Activated CD4-positive, alpha-beta memory T cell treated with anti-CD3 and anti-CD28 coated beads, Interleukin-2, amount 10 ng/mL, durations not matched to agents 7 days and 5 days (primary cell): ENCODE data around the gene SPRYD3. TPM values are rescaled to one million over a fixed set of nuclear protein-coding genes. Genes with fewer than 3 reads are reported as not detected.

Experiments used
- CTCF ChIA-PET: fragments of 350-600 bp; sonication (Branson Sonifier 250); formaldehyde crosslinking; loops from one replicate; lab custom pipeline; 2021; ENCODE audit warnings: antibody characterized with exemption, inconsistent platforms; lab: Charles Lee
- POLR2A ChIA-PET: fragments of 350-600 bp; sonication (Branson Sonifier 250); formaldehyde crosslinking; loops from one replicate; lab custom pipeline; 2021; ENCODE audit warnings: antibody characterized with exemption; lab: Charles Lee
- DNase-seq: peaks from one replicate; pipeline ENCODE4 v3.0.0-alpha.2; 2020
- H3K27ac Mint-ChIP-seq: one replicate; pipeline ENCODE4 v1.8.0; 2021; ENCODE audit warnings: mild to moderate bottlenecking, mixed read lengths
- H3K27me3 Mint-ChIP-seq: one replicate; pipeline ENCODE4 v1.8.0; 2021; ENCODE audit warnings: mixed read lengths
- H3K36me3 Mint-ChIP-seq: one replicate; pipeline ENCODE4 v1.8.0; 2021; ENCODE audit warnings: low read depth, mixed read lengths
- H3K4me1 Mint-ChIP-seq: one replicate; pipeline ENCODE4 v1.8.0; 2021; ENCODE audit warnings: mixed read lengths
- H3K4me3 Mint-ChIP-seq: one replicate; pipeline ENCODE4 v1.8.0; 2021; ENCODE audit warnings: mild to moderate bottlenecking, mixed read lengths
- H3K9me3 Mint-ChIP-seq: one replicate; pipeline ENCODE4 v1.8.0; 2021; ENCODE audit warnings: mixed read lengths
- total RNA-seq, 2 experiments: library from RNA; stranded (reverse); gene quantifications; one replicate each; pipeline ENCODE4 v1.2.3, GENCODE V29; 2021

Gene SPRYD3
- total RNA-seq, 2 experiments from 2014 or later, result 31.2 to 31.3 TPM

GRCh38 chr12:53050426-53051057, 28.6 kb downstream of the SPRYD3 start:
- ChIA-PET POLR2A (interaction anchor here (1.2 kb wide), 1 partner anchor 29 kb away, joined by 6 read pairs; the partner anchor contains the start of gene SPRYD3), CTCF (interaction anchor here (1.2 to 1.6 kb wide), 2 partner anchors 15 to 18 kb away, joined by 4 to 5 read pairs; no protein-coding TSS in a partner anchor)
- Mint-ChIP-seq H3K27ac (no peak overlapping the region), H3K27me3 (peaks cover 6% of the 10 kb centered on the region), H3K4me3 (no peak overlapping the region), H3K4me1 (peaks cover 31% of the 10 kb centered on the region), H3K36me3 (peaks cover 2% of the 10 kb centered on the region), H3K9me3 (no peaks in the 10 kb centered on the region)
- DNase-seq, result no peak

- H3K36me3 Mint-ChIP-seq, result peaks cover 2% of the 10 kb centered on the region
- H3K27ac Mint-ChIP-seq, result no peak within 1 kb of the TSS
- no peaks in the 10 kb centered on the region for H3K9me3 Mint-ChIP-seq
- peaks cover 13% of the 10 kb centered on the region for H3K27me3 Mint-ChIP-seq
- no peak for DNase-seq
- CTCF ChIA-PET, result interaction anchor here (1.4 kb wide), 1 partner anchor 16 kb away, joined by 4 read pairs; no protein-coding TSS in a partner anchor
- peaks cover 27% of the 10 kb centered on the region for H3K4me1 Mint-ChIP-seq
- POLR2A ChIA-PET, result interaction anchor here (1.2 kb wide), 1 partner anchor 10 kb away, joined by 3 read pairs; no protein-coding TSS in a partner anchor
- H3K4me3 Mint-ChIP-seq, result no peak within 1 kb of the TSS
These were observed 29.4 kb downstream of the SPRYD3 start, which contains the start of gene TNS2 for GRCh38 chr12:53049571-53050318. TSS of gene TNS2 (plus strand) at chr12:53050065. CDS start at chr12:53050186, 121 bp downstream.

GRCh38 chr12:53048780-53049401, 30.3 kb downstream of the SPRYD3 start:
- Mint-ChIP-seq H3K4me1 (peaks cover 22% of the 10 kb centered on the region), H3K27ac (no peak overlapping the region), H3K9me3 (no peaks in the 10 kb centered on the region), H3K27me3 (peaks cover 13% of the 10 kb centered on the region), H3K4me3 (no peak overlapping the region), H3K36me3 (peaks cover 2% of the 10 kb centered on the region)
- POLR2A ChIA-PET, result interaction anchor here (1.2 kb wide), 1 partner anchor 11 kb away, joined by 3 read pairs; no protein-coding TSS in a partner anchor
- no peak for DNase-seq
- CTCF ChIA-PET, result interaction anchor here (1.4 to 2.4 kb wide), 3 partner anchors 11 to 17 kb away, joined by 3 to 12 read pairs (median 4); no protein-coding TSS in a partner anchor

- H3K36me3 Mint-ChIP-seq, result peaks cover 2% of the 10 kb centered on the region
- no peak for DNase-seq
- POLR2A ChIA-PET, result interaction anchor here (0.6 to 1.3 kb wide), 6 partner anchors 10 to 273 kb away, joined by 3 to 5 read pairs (median 3); partner anchors contain the start of genes AAAS, ITGB7 and SOAT2
These were observed 31.0 kb downstream of the SPRYD3 start for GRCh38 chr12:53048033-53048779.

GRCh38 chr12:53047221-53048032, 31.8 kb downstream of the SPRYD3 start:
- ChIA-PET POLR2A (interaction anchor here (0.6 to 1.3 kb wide), 5 partner anchors 9 to 273 kb away, joined by 3 to 5 read pairs (median 3); partner anchors contain the start of genes AAAS, ITGB7 and SOAT2), CTCF (interaction anchor here (0.6 to 2.4 kb wide), 10 partner anchors 8 to 55 kb away, joined by 3 to 12 read pairs (median 4); partner anchors contain the start of genes EIF4B and IGFBP6)
- Mint-ChIP-seq H3K4me3 (peak overlapping the region; percentile 92), H3K4me1 (peaks cover 17% of the 10 kb centered on the region), H3K27ac (no peak overlapping the region), H3K27me3 (peaks cover 13% of the 10 kb centered on the region), H3K36me3 (peaks cover 4% of the 10 kb centered on the region), H3K9me3 (no peaks in the 10 kb centered on the region)
- DNase-seq, result peak; percentile 70

More at GRCh38 chr12:53048033-53048779, 31.0 kb downstream of the SPRYD3 start:
- Mint-ChIP-seq H3K27ac (no peak overlapping the region), H3K9me3 (no peaks in the 10 kb centered on the region), H3K4me3 (peak overlapping the region; percentile 41), H3K27me3 (peaks cover 13% of the 10 kb centered on the region), H3K4me1 (peaks cover 17% of the 10 kb centered on the region)
- CTCF ChIA-PET, result interaction anchor here (0.6 to 2.4 kb wide), 11 partner anchors 8 to 54 kb away, joined by 3 to 12 read pairs (median 4); partner anchors contain the start of genes EIF4B and IGFBP6

GRCh38 chr12:53046655-53047220, 32.5 kb downstream of the SPRYD3 start:
- ChIA-PET CTCF (interaction anchor here (0.9 to 2.4 kb wide), 9 partner anchors 8 to 56 kb away, joined by 3 to 12 read pairs (median 4); partner anchors contain the start of gene SOAT2), POLR2A (interaction anchor here (1.1 to 1.3 kb wide), 3 partner anchors 39 to 274 kb away, joined by 3 to 6 read pairs (median 3); partner anchors contain the start of genes AAAS and SOAT2)
- Mint-ChIP-seq H3K27ac (peak overlapping the region; percentile 47), H3K4me1 (peaks cover 17% of the 10 kb centered on the region), H3K9me3 (no peaks in the 10 kb centered on the region), H3K36me3 (peaks cover 11% of the 10 kb centered on the region), H3K27me3 (peaks cover 13% of the 10 kb centered on the region), H3K4me3 (peak overlapping the region; percentile 92)
- peak; percentile 56 for DNase-seq

GRCh38 chr12:53045696-53046045, 33.5 kb downstream of the SPRYD3 start:
- no peak for DNase-seq
- Mint-ChIP-seq H3K4me3 (peak overlapping the region; percentile 26), H3K27me3 (peaks cover 13% of the 10 kb centered on the region), H3K9me3 (no peaks in the 10 kb centered on the region), H3K27ac (no peak overlapping the region), H3K4me1 (peaks cover 17% of the 10 kb centered on the region), H3K36me3 (peaks cover 16% of the 10 kb centered on the region)
- ChIA-PET POLR2A (interaction anchor here (1.3 kb wide), 1 partner anchor 38 kb away, joined by 6 read pairs; no protein-coding TSS in a partner anchor), CTCF (interaction anchor here (0.9 to 2.3 kb wide), 3 partner anchors 15 to 58 kb away, joined by 3 to 7 read pairs (median 3); partner anchors contain the start of gene SOAT2)

- Mint-ChIP-seq H3K9me3 (no peaks in the 10 kb centered on the region), H3K4me3 (peak overlapping the region; percentile 34), H3K27me3 (peaks cover 13% of the 10 kb centered on the region), H3K4me1 (peaks cover 17% of the 10 kb centered on the region), H3K36me3 (peaks cover 21% of the 10 kb centered on the region), H3K27ac (no peak overlapping the region)
- ChIA-PET CTCF (interaction anchor here (1.2 to 2.3 kb wide), 2 partner anchors 22 to 58 kb away, joined by 3 to 7 read pairs; partner anchors contain the start of gene SOAT2), POLR2A (interaction anchor here (1.3 to 1.5 kb wide), 2 partner anchors 9 to 38 kb away, joined by 6 to 8 read pairs; no protein-coding TSS in a partner anchor)
- no peak for DNase-seq
These were observed 34.1 kb downstream of the SPRYD3 start for GRCh38 chr12:53044896-53045695.

- no peak overlapping the region for H3K4me3 Mint-ChIP-seq
- DNase-seq, result no peak
- H3K9me3 Mint-ChIP-seq, result no peaks in the 10 kb centered on the region
- no peak overlapping the region for H3K27ac Mint-ChIP-seq
- H3K36me3 Mint-ChIP-seq, result peaks cover 29% of the 10 kb centered on the region
- ChIA-PET POLR2A (interaction anchor here (1.5 kb wide), 1 partner anchor 10 kb away, joined by 8 read pairs; no protein-coding TSS in a partner anchor), CTCF (interaction anchor here (0.7 to 2.3 kb wide), 2 partner anchors 23 to 277 kb away, joined by 3 to 7 read pairs; partner anchors contain the start of gene AAAS)
- peaks cover 22% of the 10 kb centered on the region for H3K4me1 Mint-ChIP-seq
- H3K27me3 Mint-ChIP-seq, result peaks cover 13% of the 10 kb centered on the region
These were observed 35.1 kb downstream of the SPRYD3 start for GRCh38 chr12:53044052-53044581.
